HG02943 (cell line): ENCODE data around the gene CFAP61.
"Not testable (repeated sequence)": the region's sequence is repeated elsewhere in the genome, so short reads cannot be mapped to it uniquely, and the experiment has no call there.

ENCODE experiments used
- ATAC-seq: cut with Tn5 transposase; IDR thresholded peaks from one replicate; pipeline ENCODE4 v1.9.1; 2021; ENCODE audit warnings: mild to moderate bottlenecking, low read depth, moderate library complexity; ENCODE audit not compliant: unreplicated experiment

Gene CFAP61

DNA sequence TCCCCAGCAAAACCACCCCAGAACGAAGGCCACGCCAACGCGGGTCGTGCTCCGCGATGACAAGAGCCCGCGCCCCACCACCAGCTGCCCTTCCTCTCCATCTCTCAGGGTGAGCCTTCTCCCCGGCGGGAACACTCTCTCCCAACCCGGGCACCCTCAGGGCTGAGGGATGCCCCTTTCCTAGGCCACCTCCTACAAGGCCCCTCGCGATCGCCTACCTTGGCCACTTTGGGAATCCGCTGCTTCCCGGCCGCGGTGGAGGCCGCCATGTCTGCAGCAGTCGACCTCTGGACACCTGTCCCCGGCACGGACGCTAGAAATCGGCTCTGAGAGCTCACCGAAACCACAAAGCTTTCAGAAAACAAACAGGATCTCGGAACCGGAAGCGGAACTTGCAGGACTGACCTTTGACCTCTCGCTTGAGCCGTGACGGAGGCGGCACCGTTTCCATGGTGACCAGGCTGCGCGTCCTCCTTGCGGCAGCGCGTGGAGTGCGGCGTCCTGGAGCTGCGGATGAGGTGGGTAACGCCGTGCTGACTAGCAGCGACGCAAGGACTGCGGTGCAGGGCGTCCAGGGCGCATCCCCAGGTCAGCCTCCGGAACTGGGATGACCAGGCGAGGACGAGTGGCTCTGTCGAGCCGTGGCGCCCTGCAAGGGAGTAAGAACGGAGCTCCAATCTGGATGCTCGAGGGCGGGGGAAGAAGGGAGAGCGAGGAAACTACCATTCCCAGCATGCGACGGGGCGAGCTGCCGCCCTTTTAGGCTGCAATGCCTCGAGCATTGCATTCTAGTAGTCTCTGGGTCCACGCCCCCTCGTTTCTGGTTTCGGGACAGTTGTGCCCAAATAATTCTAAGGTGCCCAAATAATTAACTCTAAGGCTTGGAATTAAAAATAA, at the start of gene CFAP61, which contains the start of gene CRNKL1:
TSS of gene CFAP61 (plus strand) at position 459 of the 897 bp plus-strand sequence. CDS start 4,122 bp downstream, outside the sequence.
TSS of gene CRNKL1 (minus strand) at position 393 of the 897 bp plus-strand sequence. CDS start at position 269, 124 bp downstream.
- peak; percentile 95 for ATAC-seq

- no peak for ATAC-seq
Observed at GRCh38 chr20:20003031-20003954, 49.0 kb upstream of the CFAP61 start.

DNA sequence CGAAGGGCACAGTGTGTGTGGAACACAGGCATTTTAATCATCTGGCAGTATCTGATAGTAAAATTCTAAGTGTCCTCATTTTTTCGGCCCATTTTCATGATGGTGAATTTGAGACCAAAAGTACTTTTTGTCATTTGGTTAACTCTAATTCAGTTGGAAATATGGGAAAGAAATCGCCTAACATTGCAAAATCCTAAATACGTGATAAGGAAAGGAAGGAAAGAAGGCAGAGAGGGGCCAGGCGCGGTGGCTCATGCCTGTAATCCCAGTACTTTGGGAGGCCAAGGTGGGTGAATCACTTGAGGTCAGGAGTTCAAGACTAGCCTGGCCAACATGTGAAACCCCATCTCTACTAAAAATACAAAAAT, 48.4 kb upstream of the CFAP61 start:
- not testable (repeated sequence) for ATAC-seq

DNA sequence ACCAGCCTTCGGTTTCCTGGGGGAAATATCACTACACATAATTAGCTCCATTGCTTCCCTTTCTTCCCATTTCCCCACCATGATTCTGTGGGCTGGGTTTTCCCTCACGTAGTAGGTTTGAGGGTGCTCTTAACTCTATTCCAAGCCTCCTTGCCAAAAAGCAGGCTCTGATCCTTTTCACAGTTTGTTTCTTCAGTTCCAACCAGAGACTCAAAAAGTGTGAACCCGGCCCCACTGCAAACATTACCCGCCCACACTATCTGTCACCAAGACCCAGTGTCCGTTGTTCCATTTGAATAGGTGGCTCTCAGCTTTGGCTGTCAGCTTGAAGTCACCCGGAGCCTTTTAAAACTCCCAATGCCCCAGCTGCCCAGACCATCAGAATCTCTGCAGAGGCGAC, 47.0 kb upstream of the CFAP61 start:
- no peak for ATAC-seq

- ATAC-seq = no peak
Observed at GRCh38 chr20:20009784-20010253, 42.5 kb upstream of the CFAP61 start.

DNA sequence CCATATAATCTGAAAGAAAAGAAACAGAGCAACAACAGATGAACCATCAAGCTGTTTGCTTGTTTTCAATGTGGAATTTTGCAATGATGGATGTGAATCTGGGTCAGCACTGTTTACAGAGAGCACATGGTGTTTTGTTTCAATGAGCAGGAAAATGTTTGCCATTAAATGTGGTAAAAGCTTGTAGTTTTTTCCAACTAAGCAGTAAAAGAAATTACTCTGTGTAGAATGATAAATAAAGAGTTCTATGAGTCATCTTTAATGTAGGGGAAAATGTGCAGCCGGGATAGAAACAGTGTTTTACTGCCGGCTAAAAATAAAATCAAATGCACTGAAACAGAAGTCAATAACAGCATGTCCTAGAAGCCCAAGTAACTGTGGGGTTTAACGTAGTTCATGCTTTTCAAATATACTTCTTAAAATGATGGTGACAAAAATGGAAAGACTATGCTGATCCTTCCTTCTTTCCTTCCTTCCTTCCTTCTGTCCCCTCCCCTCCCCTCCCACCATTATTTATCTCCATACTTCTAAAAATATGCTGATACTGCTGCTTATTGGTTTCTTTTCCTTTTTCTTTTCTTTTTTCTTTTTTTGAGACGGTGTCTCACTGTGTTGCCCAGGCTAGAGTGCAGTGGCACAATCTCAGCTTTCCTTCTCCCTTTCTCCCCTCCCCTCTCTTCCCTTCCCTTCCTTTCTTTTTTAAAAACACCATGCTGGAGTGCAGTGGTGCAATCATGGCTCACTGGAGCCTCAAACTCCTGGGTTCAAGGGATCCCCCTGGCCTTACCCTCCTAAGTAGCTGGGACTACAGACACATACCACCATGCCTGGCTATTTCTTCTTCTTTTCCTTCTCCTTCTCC, 41.5 kb upstream of the CFAP61 start:
- no peak for ATAC-seq

GRCh38 chr20:20012541-20012940, 39.8 kb upstream of the CFAP61 start:
- no peak for ATAC-seq

GRCh38 chr20:20014659-20015058, 37.7 kb upstream of the CFAP61 start:
- ATAC-seq = no peak

- peak; percentile 99 for ATAC-seq
Observed at GRCh38 chr20:20017001-20017843, 35.1 kb upstream of the CFAP61 start, which contains the start of gene NAA20. NAA20 (plus strand) TSS chr20:20017362; CDS start chr20:20017397, 35 bp downstream.

DNA sequence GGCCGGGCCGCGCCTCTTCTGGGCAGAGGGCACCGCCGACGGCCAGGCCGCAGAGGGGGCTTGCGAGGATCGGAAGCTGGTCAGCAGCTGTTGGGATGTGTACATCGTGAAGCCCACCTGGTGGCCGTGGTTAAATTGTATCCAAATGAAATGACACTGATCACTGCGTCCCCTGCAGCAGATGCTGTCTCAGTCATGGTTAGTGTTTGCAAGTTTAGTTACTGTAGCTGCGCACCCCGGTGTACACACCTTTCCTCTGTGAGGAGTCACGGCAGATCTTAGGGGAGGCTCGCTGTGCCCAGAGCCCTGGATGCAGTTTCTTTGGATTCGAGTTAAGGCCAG, 34.5 kb upstream of the CFAP61 start:
- ATAC-seq = no peak

DNA sequence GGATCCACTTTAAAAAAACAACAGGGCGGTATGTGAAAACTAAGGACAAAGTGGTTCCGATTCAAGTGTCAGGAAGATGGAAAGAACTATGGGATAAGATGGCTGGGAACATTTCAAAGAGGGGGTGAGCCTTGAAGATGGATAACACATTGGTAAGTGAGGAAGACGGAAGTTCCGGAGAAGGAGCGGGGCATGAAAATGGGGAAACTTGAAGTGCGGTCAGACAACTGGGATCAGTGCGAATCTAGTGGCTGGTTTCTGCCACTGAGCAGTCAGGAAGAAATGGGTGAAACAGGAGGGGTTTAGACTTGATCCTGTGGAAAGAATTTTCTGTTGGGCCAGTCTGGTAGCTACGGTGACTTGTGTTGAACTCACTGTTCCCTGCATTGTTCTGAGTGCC, 34.0 kb upstream of the CFAP61 start:
- ATAC-seq = no peak

- no peak for ATAC-seq
Observed at GRCh38 chr20:20019123-20019522, 33.2 kb upstream of the CFAP61 start.

GRCh38 chr20:20020908-20021307, 31.4 kb upstream of the CFAP61 start:
- no peak for ATAC-seq

DNA sequence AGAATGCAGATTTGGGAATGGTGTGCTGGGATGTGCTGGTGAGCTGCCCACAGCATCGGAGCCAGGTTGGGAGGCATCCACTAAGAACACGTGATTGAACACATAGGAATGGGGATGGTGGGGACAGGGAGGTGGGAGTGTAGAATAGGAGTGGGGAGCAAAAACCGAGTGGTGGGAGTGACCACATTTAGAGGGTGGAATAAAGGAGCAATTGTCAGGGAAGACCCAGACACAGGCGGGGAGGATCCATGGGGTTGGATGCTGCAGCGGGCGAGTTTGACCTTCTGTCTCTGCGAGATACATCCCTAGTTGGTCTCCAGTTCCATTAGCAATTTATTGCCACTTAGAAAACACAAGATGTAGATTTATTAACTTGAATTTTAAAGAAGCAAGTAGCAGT, 30.5 kb upstream of the CFAP61 start:
- ATAC-seq = no peak

- ATAC-seq = peak; percentile 71
Observed at GRCh38 chr20:20022498-20022897, 29.8 kb upstream of the CFAP61 start.

DNA sequence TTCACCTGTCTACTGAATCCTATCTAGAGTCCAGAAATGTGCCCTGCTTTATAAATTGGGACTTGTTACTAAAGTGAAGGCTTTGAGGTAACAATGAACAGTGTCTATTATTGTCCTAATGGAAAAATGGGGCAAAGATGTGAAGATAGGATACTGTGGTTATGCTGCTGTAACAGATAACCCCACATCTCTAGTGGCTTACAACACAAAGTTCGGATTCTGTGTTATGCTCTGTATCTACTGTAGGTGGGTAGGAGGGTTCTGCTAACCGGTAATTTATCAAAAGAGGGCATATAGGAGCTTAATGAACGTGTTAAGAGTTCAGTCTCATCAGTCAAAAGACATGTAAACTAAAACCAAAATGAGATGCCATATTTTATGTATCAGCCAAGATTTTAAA, 28.9 kb upstream of the CFAP61 start:
- no peak for ATAC-seq

GRCh38 chr20:20024942-20025341, 27.4 kb upstream of the CFAP61 start:
- ATAC-seq = no peak

- ATAC-seq = no peak
Observed at GRCh38 chr20:20027284-20027683, 25.0 kb upstream of the CFAP61 start.

GRCh38 chr20:20031790-20032189, 20.5 kb upstream of the CFAP61 start:
- no peak for ATAC-seq
